IPS DF 4.7 (cell line): Measurements from ENCODE around the gene NHS.

Experiments used
- DNase-seq: peaks from one replicate; pipeline ENCODE4 v3.0.0-alpha.2; 2013; ENCODE audit warnings: low spot score; ENCODE audit errors: extremely low read depth

NHS gene

GRCh38 chrX:17773221-17773876 lies 398.3 kb downstream of the NHS start:
- DNase-seq, result no peak

DNA sequence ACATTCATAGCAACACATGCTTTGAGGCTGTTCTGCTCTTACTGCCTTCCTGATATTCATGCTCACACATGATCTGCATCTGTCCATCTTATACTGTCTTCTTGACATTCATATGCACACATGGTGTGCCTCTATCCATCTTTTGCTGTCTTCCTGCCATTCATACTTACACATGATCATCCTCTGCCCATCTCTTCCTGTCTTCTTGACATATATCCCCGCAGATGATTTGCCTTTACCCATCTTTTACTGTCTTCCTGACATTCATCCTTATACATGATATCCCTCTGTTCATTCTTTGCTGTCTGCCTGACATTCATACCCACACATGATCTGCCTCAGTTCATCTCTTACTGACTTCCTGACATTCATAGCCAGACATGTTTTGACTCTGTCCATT lies 399.1 kb downstream of the NHS start:
- no peak for DNase-seq

- DNase-seq, result no peak
Measured at GRCh38 chrX:17778997-17779396, 404.0 kb downstream of the NHS start.

GRCh38 chrX:17779434-17779833 lies 404.4 kb downstream of the NHS start:
- DNase-seq, result no peak
